ENCODE measurements around the gene PRKG1. TPM values are rescaled to one million over a fixed set of nuclear protein-coding genes. Genes with fewer than 3 reads are reported as not detected.
A peak's percentile ranks its signal among the peaks of the same experiment; 100 is the strongest.

Gene PRKG1
- total and polyA plus RNA-seq, 7 donors: 4.5 to 49.0 (median 31.7) TPM

DNA sequence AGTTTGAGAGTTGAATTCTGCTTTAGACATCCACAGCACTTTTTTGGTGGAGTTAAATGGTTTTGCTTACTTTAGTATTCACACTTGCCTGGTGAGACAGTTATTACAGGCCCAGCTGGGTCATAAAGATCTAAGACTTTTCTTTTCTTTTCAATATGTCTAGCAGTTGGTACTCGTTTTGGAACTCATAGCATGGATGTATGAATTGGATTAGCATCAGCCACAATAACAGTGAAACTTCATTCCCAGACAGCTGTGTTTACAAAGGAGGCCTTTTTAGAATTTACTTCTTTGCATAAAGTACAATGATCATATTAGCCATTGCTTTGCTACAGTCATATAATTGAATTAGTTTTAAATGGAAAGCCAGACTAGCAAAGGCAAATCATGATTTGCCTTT lies 1071.3 kb downstream of the PRKG1 start:
- DNase-seq (no peak), ATAC-seq (no peak)
- Histone ChIP-seq H3K27me3 (ENCODE audit: insufficient read depth in 3 of 3, low read length in 2 of 3) (no peaks in the 10 kb centered on the region), H3K9me3 (no peaks in the 10 kb centered on the region), H3K36me3 (ENCODE audit: insufficient read depth in 1 of 2, low read depth in 1 of 2) (no peaks in the 10 kb centered on the region), H3K4me1 (peaks cover 3% of the 10 kb centered on the region), H3K4me3 (no peak overlapping the region), H3K27ac (no peak overlapping the region)
- intact Hi-C loops (cut with DNase I): no loop called here
- TF ChIP-seq CTCF (IDR thresholded peaks at IDR 0.05): no peak
- 19 to 31% (median 23%) methylated on average over 1 of the region's 1 CpG for WGBS, 3 donors

DNA sequence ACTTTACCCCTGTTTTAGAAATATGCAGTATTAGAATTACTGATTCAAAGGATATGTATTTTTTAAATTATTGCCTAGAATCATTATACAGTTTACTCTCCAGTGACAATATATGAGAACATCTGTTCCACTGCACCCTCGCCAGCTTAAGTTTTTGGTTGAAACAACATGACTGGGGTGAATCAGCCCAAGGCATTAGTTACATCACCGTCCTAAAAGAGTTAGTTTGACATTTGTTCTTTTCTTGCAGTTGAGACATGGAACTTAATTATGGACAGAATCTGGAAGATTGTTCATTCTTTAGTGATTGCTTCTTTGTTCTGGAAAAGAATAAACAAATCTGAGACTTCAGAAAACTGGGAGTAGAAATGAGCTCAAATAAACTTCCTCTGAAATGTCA lies 1072.5 kb downstream of the PRKG1 start:
- no peak for TF ChIP-seq CTCF (IDR thresholded peaks at IDR 0.05)

DNA sequence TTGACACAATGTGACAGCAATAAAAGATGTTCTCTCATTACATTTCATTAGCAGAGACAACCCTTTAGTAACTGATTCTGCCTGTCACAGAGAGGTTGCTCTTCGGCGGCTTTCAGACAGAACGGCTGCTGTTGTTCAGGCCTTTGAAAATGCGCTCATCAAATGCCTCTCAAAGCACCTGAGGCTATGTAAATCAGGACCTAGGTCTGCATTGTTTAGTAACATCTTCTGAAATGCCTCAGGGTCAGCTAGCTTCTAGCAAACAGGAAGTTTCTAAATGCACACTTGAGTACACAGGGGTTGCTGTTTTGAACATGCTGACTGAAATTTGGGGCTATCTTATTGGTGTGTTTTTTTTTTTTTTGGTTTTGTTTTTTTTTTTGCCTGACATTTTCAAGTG lies 1096.5 kb downstream of the PRKG1 start:
- Histone ChIP-seq H3K27ac (no peak overlapping the region), H3K4me1 (peaks cover 3% of the 10 kb centered on the region), H3K9me3 (peaks cover 4% of the 10 kb centered on the region), H3K4me3 (no peak overlapping the region), H3K27me3 (ENCODE audit: insufficient read depth in 3 of 3, low read length in 2 of 3) (no peaks in the 10 kb centered on the region), H3K36me3 (ENCODE audit: insufficient read depth in 1 of 2, low read depth in 1 of 2) (no peaks in the 10 kb centered on the region)
- no peak for DNase-seq
- intact Hi-C loops (cut with DNase I): no loop called here
- no peak for ATAC-seq
- 68 to 85% (median 80%) methylated on average over 4 of the region's 4 CpGs for WGBS, 3 donors
- no peak for TF ChIP-seq CTCF (IDR thresholded peaks at IDR 0.05)

More for the DNA sequence above, 1072.5 kb downstream of the PRKG1 start:
- H3K4me3 ChIP-seq: no peak overlapping the region
- intact Hi-C loops (cut with DNase I): no loop called here
- peaks cover 3% of the 10 kb centered on the region for H3K4me1 ChIP-seq
- H3K27ac ChIP-seq: no peak overlapping the region
- 67 to 69% (median 68%) methylated on average over 2 of the region's 2 CpGs for WGBS, 3 donors
- H3K27me3 ChIP-seq (ENCODE audit: insufficient read depth in 3 of 3, low read length in 2 of 3): no peaks in the 10 kb centered on the region
- ATAC-seq: no peak
- no peaks in the 10 kb centered on the region for H3K36me3 ChIP-seq (ENCODE audit: insufficient read depth in 1 of 2, low read depth in 1 of 2)
- no peaks in the 10 kb centered on the region for H3K9me3 ChIP-seq
- no peak for DNase-seq

- Histone ChIP-seq H3K27ac (no peak overlapping the region), H3K27me3 (ENCODE audit: insufficient read depth in 3 of 3, low read length in 2 of 3) (no peaks in the 10 kb centered on the region), H3K9me3 (peaks cover 12% of the 10 kb centered on the region), H3K4me3 (no peak overlapping the region), H3K4me1 (peaks cover 3% of the 10 kb centered on the region), H3K36me3 (ENCODE audit: insufficient read depth in 1 of 2, low read depth in 1 of 2) (no peaks in the 10 kb centered on the region)
- 90 to 95% (median 94%) methylated on average over 1 of the region's 1 CpG for WGBS, 3 donors
- intact Hi-C loops (cut with DNase I): no loop called here
- peak; percentile 17 for TF ChIP-seq CTCF (IDR thresholded peaks at IDR 0.05)
- peak in 3 of 4 donors; percentile 52 to 77 (median 53) for ATAC-seq
- no peak for DNase-seq
These were observed 1098.3 kb downstream of the PRKG1 start for GRCh38 chr10:52172581-52172980.

- ATAC-seq (peak in 1 of 4 donors; percentile 31), DNase-seq (no peak)
- Histone ChIP-seq H3K36me3 (ENCODE audit: insufficient read depth in 1 of 2, low read depth in 1 of 2) (no peaks in the 10 kb centered on the region), H3K27me3 (ENCODE audit: insufficient read depth in 3 of 3, low read length in 2 of 3) (no peaks in the 10 kb centered on the region), H3K27ac (no peak overlapping the region), H3K4me3 (no peak overlapping the region), H3K4me1 (no peaks in the 10 kb centered on the region), H3K9me3 (no peaks in the 10 kb centered on the region)
- intact Hi-C loops (cut with DNase I): no loop called here
- TF ChIP-seq CTCF (IDR thresholded peaks at IDR 0.05): no peak
These were observed 1111.0 kb downstream of the PRKG1 start for GRCh38 chr10:52185256-52185655.
